ENCODE data around the gene MAML1.
A peak's percentile ranks its signal among the peaks of the same experiment; 100 is the strongest.

Gene MAML1

GRCh38 chr5:179793468-179794139 lies 61.0 kb downstream of the MAML1 start, which contains the start of gene LTC4S:
Gene LTC4S, plus strand, starts transcription at chr5:179793986. Its CDS starts 95 bp downstream, at chr5:179794081.
- DNase-seq (ENCODE audit: low spot score): no peak

DNA sequence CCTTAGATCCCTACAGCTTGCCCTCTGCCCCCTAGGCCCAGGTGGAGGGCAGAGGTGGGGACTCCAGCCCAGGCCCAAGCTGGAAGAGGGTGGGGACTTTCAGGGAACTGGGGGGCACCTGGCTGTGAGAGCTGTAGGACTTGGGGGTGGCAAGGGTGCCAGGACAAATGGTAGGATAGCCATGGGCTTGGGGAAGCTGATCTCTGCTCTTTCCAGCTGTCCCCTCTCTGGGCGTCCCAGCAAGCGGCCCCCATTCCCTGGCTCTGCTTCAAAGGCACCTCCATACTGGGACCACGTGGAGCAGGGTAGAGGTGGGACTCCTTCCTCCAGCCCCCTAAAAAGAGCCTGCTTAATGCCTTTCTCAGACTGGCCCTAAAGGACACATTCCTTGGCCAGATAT lies 61.5 kb downstream of the MAML1 start:
- no peak for DNase-seq (ENCODE audit: low spot score)

DNA sequence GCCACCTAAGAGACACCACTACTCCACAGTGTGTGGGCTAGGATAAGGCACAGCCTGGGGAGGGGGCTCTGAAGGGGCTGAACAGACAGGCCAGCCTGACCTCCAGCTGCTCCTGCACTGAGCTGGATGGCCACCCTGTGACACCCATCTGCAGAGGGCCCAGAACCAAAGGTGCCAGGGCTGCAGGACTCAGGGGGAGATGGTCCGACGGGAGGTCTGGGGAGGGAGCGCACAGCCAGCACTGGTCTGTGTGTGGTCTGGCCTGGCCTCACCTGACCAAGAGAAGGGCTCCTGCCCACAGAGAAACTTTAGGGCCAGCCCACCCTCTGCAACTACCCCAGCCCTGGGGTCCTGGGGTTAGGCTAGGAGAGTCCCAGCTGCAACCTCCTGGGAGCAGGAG lies 62.0 kb downstream of the MAML1 start:
- no peak for DNase-seq (ENCODE audit: low spot score)

DNA sequence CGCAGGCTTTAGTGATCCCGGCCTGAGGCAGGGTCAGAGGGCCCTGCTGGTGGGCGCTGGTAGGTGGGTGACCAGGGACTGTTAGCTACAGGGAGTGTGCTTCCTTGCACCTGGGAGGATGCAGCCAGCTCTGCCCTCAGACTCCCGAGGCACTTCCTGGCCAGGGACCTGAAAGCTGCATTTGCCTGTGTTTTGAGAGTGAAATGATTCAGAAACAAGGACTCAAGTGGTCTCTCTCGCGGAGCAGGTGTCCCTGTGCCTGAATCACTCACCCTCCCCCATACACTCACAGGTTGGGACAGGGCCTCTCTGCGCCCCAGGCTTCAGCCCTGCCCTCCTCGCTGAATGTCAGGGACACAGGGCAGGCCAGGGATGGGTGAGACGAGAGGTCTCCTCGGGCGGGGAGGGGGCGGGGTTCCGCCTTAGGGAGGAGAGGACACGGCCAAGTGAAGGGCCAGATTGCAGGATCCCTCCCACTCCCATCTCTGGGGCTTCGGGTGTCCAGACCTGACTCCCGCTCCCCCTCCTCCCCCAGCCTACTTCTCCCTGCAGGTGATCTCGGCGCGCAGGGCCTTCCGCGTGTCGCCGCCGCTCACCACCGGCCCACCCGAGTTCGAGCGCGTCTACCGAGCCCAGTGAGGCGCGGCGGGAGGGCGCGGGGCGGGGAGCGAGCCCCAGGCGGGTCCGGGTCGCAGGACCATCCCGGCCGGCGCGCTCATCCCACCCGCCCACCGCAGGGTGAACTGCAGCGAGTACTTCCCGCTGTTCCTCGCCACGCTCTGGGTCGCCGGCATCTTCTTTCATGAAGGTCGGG lies 62.6 kb downstream of the MAML1 start:
- no peak for DNase-seq (ENCODE audit: low spot score)

DNA sequence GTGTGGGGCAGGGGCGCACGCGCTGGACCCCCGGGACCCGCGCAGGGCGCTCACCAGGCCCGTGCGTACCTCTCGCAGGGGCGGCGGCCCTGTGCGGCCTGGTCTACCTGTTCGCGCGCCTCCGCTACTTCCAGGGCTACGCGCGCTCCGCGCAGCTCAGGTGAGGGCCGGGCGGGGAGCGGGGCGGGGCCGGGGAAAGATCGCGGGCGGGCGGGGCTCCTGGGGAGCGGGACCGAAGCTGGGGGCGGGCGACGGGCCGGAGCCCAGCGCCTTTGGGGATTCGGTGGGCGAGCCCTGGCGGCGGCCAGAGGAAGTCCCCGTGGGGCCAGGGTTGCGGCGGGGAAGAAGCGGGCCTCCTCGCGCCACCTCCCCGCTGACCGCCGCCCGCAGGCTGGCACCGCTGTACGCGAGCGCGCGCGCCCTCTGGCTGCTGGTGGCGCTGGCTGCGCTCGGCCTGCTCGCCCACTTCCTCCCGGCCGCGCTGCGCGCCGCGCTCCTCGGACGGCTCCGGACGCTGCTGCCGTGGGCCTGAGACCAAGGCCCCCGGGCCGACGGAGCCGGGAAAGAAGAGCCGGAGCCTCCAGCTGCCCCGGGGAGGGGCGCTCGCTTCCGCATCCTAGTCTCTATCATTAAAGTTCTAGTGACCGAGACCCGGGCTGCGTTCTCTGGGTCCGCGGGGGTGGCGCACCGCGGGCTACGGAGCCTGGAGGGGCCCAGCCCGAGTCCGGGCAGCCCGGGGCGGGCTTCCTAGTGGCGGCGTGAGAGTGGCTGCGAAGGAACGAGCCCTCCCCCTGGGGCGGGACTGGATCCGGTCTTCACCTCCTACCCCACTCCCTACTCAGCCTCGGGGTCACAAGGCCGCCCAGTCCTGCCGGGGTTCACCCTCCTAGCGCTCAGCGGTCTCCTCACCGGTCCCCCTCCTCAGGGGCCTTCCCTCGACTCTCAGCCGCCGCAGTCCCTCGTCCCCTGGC lies 63.5 kb downstream of the MAML1 start:
- peak; percentile 74 for DNase-seq (ENCODE audit: low spot score)

DNA sequence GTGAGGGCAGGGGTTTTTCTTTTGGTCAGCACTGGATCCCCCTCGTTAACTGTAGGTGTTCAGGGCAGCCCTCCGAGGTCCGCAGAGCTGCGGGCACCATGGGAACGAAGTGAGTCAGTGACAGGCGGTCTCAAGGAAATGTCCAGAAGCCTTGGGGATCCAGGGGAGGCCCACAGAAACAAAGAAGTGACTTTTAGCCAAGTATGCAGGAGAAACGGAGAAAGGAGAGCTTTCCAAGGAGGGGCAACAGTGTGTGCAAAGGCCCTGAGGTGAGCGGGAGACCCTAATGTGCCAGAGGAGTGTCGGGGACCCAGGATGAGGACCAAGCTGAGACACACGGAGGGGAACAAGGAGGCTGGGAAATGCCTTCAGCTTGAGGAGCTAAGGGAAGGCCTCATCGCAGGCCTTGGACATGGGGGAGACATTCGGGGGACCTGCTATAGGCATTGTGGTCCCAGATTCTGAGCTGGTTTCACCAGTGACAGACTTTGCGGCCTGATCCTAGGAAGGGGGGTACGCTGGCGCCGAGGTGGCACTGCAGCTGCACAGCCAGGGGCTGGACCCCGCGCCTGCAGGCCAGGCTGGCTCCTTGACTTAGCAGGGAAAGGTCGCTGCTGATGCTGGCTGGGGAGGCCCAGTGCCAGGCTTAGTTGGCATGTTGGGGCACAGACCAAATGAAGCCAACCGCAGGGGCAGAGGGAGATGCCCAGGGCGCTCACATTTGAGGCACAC lies 64.4 kb downstream of the MAML1 start:
- no peak for DNase-seq (ENCODE audit: low spot score)

DNA sequence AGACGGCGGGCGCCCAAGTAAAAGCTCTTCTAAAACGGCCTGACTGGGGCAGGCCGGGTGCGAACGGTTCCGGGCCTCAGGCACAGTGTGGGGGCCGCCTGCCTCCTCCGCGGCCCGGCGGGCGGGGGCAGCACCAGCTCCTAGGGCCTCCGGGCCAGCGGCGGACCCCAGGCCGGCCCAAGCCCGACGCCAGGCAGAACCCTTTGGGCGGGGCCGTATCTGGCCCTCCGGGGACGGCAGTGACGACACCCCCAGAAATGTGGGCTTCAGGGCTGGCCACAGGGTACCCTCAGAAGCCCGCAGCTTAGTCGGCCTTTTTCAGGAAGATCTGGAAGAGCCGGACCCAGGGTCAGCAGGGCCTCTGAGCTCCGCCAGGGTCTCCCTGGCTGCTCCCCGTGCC lies 65.1 kb downstream of the MAML1 start:
- DNase-seq (ENCODE audit: low spot score): no peak

GRCh38 chr5:179798144-179798770 lies 65.6 kb downstream of the MAML1 start:
- no peak for DNase-seq (ENCODE audit: low spot score)

- DNase-seq (ENCODE audit: low spot score): no peak
Observed at GRCh38 chr5:179798771-179799643, 66.4 kb downstream of the MAML1 start.

- no peak for DNase-seq (ENCODE audit: low spot score)
Observed at GRCh38 chr5:179799644-179799973, 67.0 kb downstream of the MAML1 start.

DNA sequence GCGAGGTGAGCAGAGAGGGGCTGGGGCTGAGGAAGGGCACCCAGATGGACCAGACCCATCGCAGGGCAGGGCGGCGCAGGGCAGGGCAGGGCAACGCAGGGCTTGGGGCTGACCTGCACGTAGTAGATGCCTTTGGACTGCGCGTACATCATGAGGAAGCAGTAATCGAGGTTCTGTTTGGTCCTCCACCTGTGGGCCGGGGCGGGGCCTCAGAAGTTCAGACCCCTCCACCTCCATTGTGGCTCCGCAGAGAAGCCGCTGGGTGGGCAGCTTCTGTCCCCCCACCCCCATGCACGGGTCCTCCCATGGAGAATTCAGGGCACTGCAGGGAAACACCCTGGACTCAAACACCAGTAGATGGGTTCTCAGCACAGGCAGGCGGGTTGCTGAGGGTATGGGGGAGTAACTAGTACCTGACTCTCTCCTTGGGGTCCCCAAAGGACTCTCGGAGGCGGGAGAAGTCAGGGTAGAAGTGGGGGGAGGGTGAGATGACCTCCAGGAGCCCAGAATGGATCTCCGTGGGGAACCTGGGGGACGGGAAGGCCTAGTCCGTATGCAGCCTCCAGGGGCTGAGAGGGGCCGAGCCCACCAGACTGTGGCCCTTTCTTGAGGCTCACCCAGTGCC lies 67.6 kb downstream of the MAML1 start:
- DNase-seq (ENCODE audit: low spot score): no peak

GRCh38 chr5:179800696-179801201 lies 68.1 kb downstream of the MAML1 start:
- DNase-seq (ENCODE audit: low spot score): no peak

GRCh38 chr5:179801304-179802206 lies 68.9 kb downstream of the MAML1 start:
- DNase-seq (ENCODE audit: low spot score): peak; percentile 82

- DNase-seq (ENCODE audit: low spot score): no peak
Observed at GRCh38 chr5:179802207-179802883, 69.7 kb downstream of the MAML1 start.

DNA sequence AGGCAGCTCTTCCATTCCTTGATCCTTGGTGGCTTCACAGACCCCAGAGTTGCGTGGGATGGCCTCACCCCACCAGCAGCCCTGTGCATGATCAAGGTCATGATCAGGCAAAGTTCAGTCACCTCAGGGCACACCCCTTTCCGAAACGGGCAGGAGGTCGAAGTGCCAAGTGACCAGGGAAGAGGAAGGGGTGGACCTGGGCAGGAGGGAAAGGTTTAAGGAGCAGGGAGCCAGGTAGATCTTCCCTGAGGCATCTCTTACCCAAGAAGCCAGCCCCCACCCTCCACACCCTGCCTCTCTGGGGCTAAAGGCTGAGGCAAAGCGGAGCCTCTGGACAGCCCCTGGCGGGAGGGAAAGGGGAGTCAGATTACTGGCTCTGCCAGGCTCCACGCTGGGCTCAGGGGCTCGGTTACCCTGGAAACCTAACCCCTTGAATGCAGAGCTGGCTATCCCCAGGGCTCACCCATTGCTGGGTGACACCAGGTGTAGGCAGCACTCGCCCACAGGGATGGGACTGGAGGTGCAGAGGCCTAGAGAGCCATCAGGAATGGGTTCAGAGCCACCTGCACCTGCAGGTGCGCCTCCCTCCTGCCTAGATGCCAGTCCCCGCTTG lies 70.4 kb downstream of the MAML1 start:
- DNase-seq (ENCODE audit: low spot score): no peak

- DNase-seq (ENCODE audit: low spot score): peak; percentile 47
Observed at GRCh38 chr5:179803651-179804554, 71.3 kb downstream of the MAML1 start.
